Kidney (tissue), 14 donors: Measurements from ENCODE around the gene PLXNC1. TPM values are rescaled to one million over a fixed set of nuclear protein-coding genes. Genes with fewer than 3 reads are reported as not detected.

ENCODE experiments used
- DNase-seq, 5 donors: peaks; one replicate each; pipeline ENCODE4 v3.0.0-alpha.2; 2013 to 2020
- FAIRE-seq: peaks from 2 replicates; lab custom pipeline; 2012; peaks lifted over from hg19 to GRCh38; lab: Jason Lieb, UNC
- H3K27ac ChIP-seq, 2 donors: one replicate each; pipeline ENCODE4 v1.7.0; 2013; ENCODE audit warnings: low read depth in 2 of 2, low read length in 2 of 2, inconsistent platforms in 1 of 2
- H3K27me3 ChIP-seq: one replicate; pipeline ENCODE4 v1.7.1; 2013; ENCODE audit warnings: low read length, inconsistent platforms; ENCODE audit not compliant: control insufficient read depth, insufficient read depth
- H3K36me3 ChIP-seq, 3 donors: one replicate each; pipeline versions ENCODE4 v1.7.0 to v1.7.1; 2013; ENCODE audit warnings: low read length in 3 of 3, control low read depth in 1 of 3, inconsistent platforms in 1 of 3; ENCODE audit not compliant: insufficient read depth in 3 of 3, control insufficient read depth in 2 of 3
- H3K4me1 ChIP-seq, 3 donors: one replicate each; pipeline versions ENCODE4 v1.7.0 to v1.7.1; 2013; ENCODE audit warnings: low read length in 3 of 3, inconsistent platforms in 1 of 3, low read depth in 1 of 3; ENCODE audit not compliant: control insufficient read depth in 2 of 3, insufficient read depth in 2 of 3
- H3K4me3 ChIP-seq, 3 donors: one replicate each; pipeline versions ENCODE4 v1.7.0 to v1.8.1; 2013; ENCODE audit warnings: low read length in 3 of 3, control low read depth in 1 of 3, inconsistent platforms in 1 of 3
- H3K9ac ChIP-seq, 3 donors: one replicate each; pipeline versions ENCODE4 v1.7.0 to v1.7.1; 2013; ENCODE audit warnings: low read length in 3 of 3, control low read depth in 1 of 3, inconsistent platforms in 1 of 3
- H3K9me3 ChIP-seq, 3 donors: one replicate each; pipeline versions ENCODE4 v1.7.0 to v1.7.1; 2013; ENCODE audit warnings: low read length in 3 of 3, control low read depth in 1 of 3, inconsistent platforms in 1 of 3; ENCODE audit not compliant: control insufficient read depth in 2 of 3, insufficient read depth in 1 of 3
- intact Hi-C: fragments of 100-400 bp; cut with DNase I; formaldehyde crosslinking; loops from one replicate; pipeline ENCODE4 v1.11.1; 2022
- polyA plus RNA-seq: library from polyadenylated mRNA; stranded (reverse); fragments of 350-450 nt; fragmentation: Illumina TruSeq; extraction: RNeasy Lipid Tissue Mini Kit (QIAGEN cat#74804); gene quantifications from one replicate; pipeline ENCODE4 v1.2.3, GENCODE V29; 2014; ENCODE audit warnings: low read depth, low replicate concordance; ENCODE audit not compliant: insufficient read depth
- total RNA-seq: library from RNA; stranded (reverse); fragmentation: NEBNext Ultra II Directional; extraction: Animal tissue kit (Norgen Biotek cat#: 25700); gene quantifications from one replicate; pipeline ENCODE4 v1.2.1, GENCODE V29; 2021
- TF ChIP-seq, protein P1 (sequence below): IDR thresholded peaks from 3 replicates; pipeline ENCODE4 v1.5.1; 2012; ENCODE audit warnings: mild to moderate bottlenecking, moderate library complexity, borderline replicate concordance; ENCODE audit not compliant: insufficient read depth; ENCODE audit errors: extremely low read depth
- donor health status: control.
- donor health status: control.
- donor health status: control.
- donor health status: control.
- donor health status: control.
- donor health status: DM: yes; HTN: yes; CAD: no.
- donor health status: Normal renal cell carcinoma (clear cell type).

Gene PLXNC1
- total and polyA plus RNA-seq, 2 donors from 2014 or later, result 1.8 to 11.6 TPM

DNA sequence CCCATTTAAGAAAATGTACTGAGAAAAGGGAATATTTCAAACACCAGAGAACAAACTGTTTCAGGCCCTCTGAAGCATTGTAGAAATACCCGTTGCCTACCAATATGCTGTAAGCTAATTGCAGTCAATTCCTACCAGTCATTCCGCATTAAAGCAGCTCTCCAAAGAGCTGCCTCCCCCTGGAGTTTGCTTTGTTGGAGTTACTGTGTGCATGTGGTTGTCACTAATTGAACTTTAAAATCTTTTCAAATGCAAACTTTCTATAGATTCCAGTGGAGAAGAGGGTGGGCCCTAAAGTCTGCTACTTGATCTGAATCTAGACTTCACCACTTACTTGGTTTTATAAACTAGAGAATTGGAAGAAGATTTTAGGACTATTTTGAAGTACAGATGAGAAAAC lies 112.7 kb downstream of the PLXNC1 start:
- no peaks in the 10 kb centered on the region for H3K36me3 ChIP-seq
- peaks cover 0 to 9% (median 6%) of the 10 kb centered on the region in 3 donors for H3K4me1 ChIP-seq
- H3K27me3 ChIP-seq, result no peaks in the 10 kb centered on the region
- no peak overlapping the region for H3K4me3 ChIP-seq
- no peak overlapping the region for H3K27ac ChIP-seq
- no peak overlapping the region for H3K9ac ChIP-seq
- intact Hi-C loops, result no loop called here
- no peaks in the 10 kb centered on the region for H3K9me3 ChIP-seq
- DNase-seq, result no peak
- TF ChIP-seq, protein P1, sequence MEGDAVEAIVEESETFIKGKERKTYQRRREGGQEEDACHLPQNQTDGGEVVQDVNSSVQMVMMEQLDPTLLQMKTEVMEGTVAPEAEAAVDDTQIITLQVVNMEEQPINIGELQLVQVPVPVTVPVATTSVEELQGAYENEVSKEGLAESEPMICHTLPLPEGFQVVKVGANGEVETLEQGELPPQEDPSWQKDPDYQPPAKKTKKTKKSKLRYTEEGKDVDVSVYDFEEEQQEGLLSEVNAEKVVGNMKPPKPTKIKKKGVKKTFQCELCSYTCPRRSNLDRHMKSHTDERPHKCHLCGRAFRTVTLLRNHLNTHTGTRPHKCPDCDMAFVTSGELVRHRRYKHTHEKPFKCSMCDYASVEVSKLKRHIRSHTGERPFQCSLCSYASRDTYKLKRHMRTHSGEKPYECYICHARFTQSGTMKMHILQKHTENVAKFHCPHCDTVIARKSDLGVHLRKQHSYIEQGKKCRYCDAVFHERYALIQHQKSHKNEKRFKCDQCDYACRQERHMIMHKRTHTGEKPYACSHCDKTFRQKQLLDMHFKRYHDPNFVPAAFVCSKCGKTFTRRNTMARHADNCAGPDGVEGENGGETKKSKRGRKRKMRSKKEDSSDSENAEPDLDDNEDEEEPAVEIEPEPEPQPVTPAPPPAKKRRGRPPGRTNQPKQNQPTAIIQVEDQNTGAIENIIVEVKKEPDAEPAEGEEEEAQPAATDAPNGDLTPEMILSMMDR, result no peak
- no peak for FAIRE-seq

DNA sequence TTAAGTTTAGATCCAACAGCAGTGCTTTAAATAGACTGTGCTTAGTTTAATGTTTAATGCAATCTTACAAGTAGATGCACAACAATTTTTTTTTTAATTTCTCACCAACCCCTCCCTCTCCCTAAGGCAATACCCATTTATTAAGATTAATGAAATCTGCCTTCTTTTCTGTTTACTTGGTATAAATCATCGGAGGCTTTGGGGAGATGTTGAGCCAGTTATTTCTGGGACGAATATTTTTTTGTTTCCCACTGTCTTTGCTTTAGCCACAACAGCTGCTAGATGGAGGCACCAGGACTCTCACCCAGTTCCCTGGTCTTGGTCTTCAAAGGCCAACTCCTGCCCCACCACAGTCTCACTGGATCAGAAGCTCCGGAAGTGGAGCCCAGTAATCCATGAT lies 113.4 kb downstream of the PLXNC1 start:
- H3K4me3 ChIP-seq, result peak overlapping the region in 2 of 3 donors; percentile 79 to 87
- TF ChIP-seq, protein P1, result no peak

DNA sequence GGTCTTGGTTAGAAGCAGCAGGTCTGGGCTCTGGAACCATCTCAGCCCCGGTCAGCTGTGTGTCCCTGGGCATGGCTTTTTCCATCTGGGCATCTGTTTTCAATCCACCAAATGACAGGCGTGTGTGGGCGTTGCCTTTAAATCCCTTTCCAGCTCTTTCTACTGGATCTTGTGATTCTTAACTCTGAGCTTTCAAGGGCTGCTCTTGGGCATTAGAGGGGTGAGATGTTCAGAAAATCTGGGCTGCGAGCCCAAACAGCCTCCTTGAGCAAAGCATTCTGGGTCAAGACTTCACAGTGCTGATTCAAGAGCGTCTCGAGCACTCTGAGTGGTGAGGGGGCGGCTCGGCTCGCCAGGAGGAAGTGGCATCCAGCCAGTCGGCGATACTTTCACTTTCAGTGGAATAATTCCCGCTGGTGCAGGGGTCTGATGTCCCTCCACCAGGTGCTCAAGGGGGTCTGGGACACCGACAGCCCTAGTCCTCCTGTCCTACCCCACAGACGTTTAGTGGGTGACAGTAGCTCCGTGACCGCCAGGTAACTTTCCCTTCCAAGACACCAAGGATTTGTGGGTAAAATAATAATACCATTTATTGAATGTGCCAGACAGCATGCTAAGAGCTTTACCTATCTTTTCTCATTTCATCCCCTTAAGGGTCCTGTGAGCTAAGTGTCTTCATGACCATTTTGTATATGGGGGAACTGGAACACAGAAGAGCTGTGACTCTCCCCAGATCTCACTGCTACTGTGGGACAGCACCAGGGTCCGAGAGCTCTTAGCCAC lies 114.0 kb downstream of the PLXNC1 start:
- FAIRE-seq, result peak; percentile 66
- Histone ChIP-seq H3K4me3 (peak overlapping the region; percentile 66 to 87 (median 79)), H3K36me3 (no peaks in the 10 kb centered on the region), H3K9ac (peak overlapping the region; percentile 40 to 76 (median 51)), H3K27me3 (no peaks in the 10 kb centered on the region), H3K9me3 (no peaks in the 10 kb centered on the region), H3K4me1 (peaks cover 0 to 9% (median 6%) of the 10 kb centered on the region in 3 donors), H3K27ac (peak overlapping the region; percentile 87)
- intact Hi-C loops, result no loop called here
- TF ChIP-seq, protein P1, result no peak
- DNase-seq, result peak; percentile 64 to 95 (median 72)

More for the DNA sequence above, 113.4 kb downstream of the PLXNC1 start:
- H3K27me3 ChIP-seq, result no peaks in the 10 kb centered on the region
- peaks cover 0 to 9% (median 6%) of the 10 kb centered on the region in 3 donors for H3K4me1 ChIP-seq
- H3K9ac ChIP-seq, result peak overlapping the region in 2 of 3 donors; percentile 12 to 76
- no peaks in the 10 kb centered on the region for H3K9me3 ChIP-seq
- peak overlapping the region; percentile 43 to 87 for H3K27ac ChIP-seq
- intact Hi-C loops, result no loop called here
- FAIRE-seq (no peak), DNase-seq (peak in 2 of 5 donors; percentile 58 to 68)
- H3K36me3 ChIP-seq, result no peaks in the 10 kb centered on the region
